ENCODE measurements around the gene CLMN.
A peak's percentile ranks its signal among the peaks of the same experiment; 100 is the strongest.
"Not testable (repeated sequence)": the region's sequence is repeated elsewhere in the genome, so short reads cannot be mapped to it uniquely, and the experiment has no call there.

The CLMN gene

GRCh38 chr14:95189367-95190132 is 130.2 kb downstream of the CLMN start:
- peak; percentile 9 for DNase-seq

- no peak for DNase-seq
These were observed 131.3 kb downstream of the CLMN start for GRCh38 chr14:95188380-95188779.

GRCh38 chr14:95185767-95186392 is 133.8 kb downstream of the CLMN start:
- DNase-seq, result no peak

- DNase-seq, result peak; percentile 15
These were observed 134.5 kb downstream of the CLMN start for GRCh38 chr14:95185033-95185766.

- no peak for DNase-seq
These were observed 135.3 kb downstream of the CLMN start for GRCh38 chr14:95184413-95184790.

- peak; percentile 30 for DNase-seq
These were observed 135.9 kb downstream of the CLMN start for GRCh38 chr14:95183532-95184412.

- no peak for DNase-seq
These were observed 136.6 kb downstream of the CLMN start for GRCh38 chr14:95183082-95183481.

- DNase-seq, result no peak
These were observed 137.3 kb downstream of the CLMN start for GRCh38 chr14:95182379-95182778.

- no peak for DNase-seq
These were observed 138.6 kb downstream of the CLMN start for GRCh38 chr14:95180966-95181741.

- not testable (repeated sequence) for DNase-seq
These were observed 144.0 kb downstream of the CLMN start for GRCh38 chr14:95175670-95176069.

GRCh38 chr14:95174184-95174792 is 145.4 kb downstream of the CLMN start:
- DNase-seq, result no peak

GRCh38 chr14:95173518-95173917 is 146.2 kb downstream of the CLMN start:
- DNase-seq, result no peak

- no peak for DNase-seq
These were observed 152.5 kb downstream of the CLMN start for GRCh38 chr14:95167177-95167576.

GRCh38 chr14:95165517-95165916 is 154.2 kb downstream of the CLMN start:
- no peak for DNase-seq

- DNase-seq, result no peak
These were observed 155.2 kb downstream of the CLMN start for GRCh38 chr14:95164506-95164905.

- no peak for DNase-seq
These were observed 156.0 kb downstream of the CLMN start for GRCh38 chr14:95163666-95164065.

- DNase-seq, result no peak
These were observed 156.6 kb downstream of the CLMN start for GRCh38 chr14:95163132-95163531.

GRCh38 chr14:95162641-95163040 is 157.1 kb downstream of the CLMN start:
- no peak for DNase-seq

- DNase-seq, result peak; percentile 93
These were observed 162.2 kb downstream of the CLMN start, which contains the start of gene DICER1 for GRCh38 chr14:95157327-95158189. Gene DICER1, minus strand, starts transcription at chr14:95157529. Its CDS starts 24,071 bp downstream, at chr14:95133458.

GRCh38 chr14:95157048-95157326 is 162.7 kb downstream of the CLMN start:
- no peak for DNase-seq

All from fibroblast of skin of right quadriceps (primary cell).